Endothelial cell of umbilical vein (primary cell): ENCODE data around the gene S100A16. TPM values are rescaled to one million over a fixed set of nuclear protein-coding genes. Genes with fewer than 3 reads are reported as not detected.

Experiments used
- BruUV-seq: library from RNA; stranded (reverse); fragments of 400-500 nt; replicated peaks from 2 replicates; lab custom pipeline; 2021; lab: Mats Ljungman, UMichigan
- CTCF ChIA-PET: fragments of 300-600, 350-600 bp; sonication (Branson Sonifier 250); formaldehyde crosslinking; loops from one replicate; lab custom pipeline; 2021; ENCODE audit warnings: antibody characterized with exemption, inconsistent platforms; lab: Charles Lee
- POLR2A ChIA-PET: fragments of 300-600, 350-600 bp; sonication (Branson Sonifier 250); formaldehyde crosslinking; loops from one replicate; lab custom pipeline; 2021; ENCODE audit warnings: antibody characterized with exemption, inconsistent platforms; lab: Charles Lee
- DNase-seq: peaks from one replicate; pipeline ENCODE4 v3.0.0-alpha.2; 2011; ENCODE audit warnings: low read depth, low spot score
- FAIRE-seq: peaks from 2 replicates; lab custom pipeline; 2011; peaks lifted over from hg19 to GRCh38; lab: Jason Lieb, UNC
- H2AFZ ChIP-seq: 2 replicates; pipeline ENCODE4 v1.6.0; 2012; ENCODE audit warnings: low read depth, low read length, control low read depth, inconsistent platforms
- H3K27ac ChIP-seq: 2 replicates; pipeline ENCODE4 v1.5.1; 2011; ENCODE audit warnings: low read depth, mild to moderate bottlenecking, control low read depth, low read length, moderate library complexity; ENCODE audit not compliant: insufficient read depth
- H3K27me3 ChIP-seq, 2 experiments: 2 replicates each; pipeline versions ENCODE4 v1.6.0 to v1.6.1; 2011; ENCODE audit warnings: low read length in 2 of 2, mixed read lengths in 1 of 2; ENCODE audit not compliant: control insufficient read depth in 2 of 2, insufficient read depth in 2 of 2
- H3K36me3 ChIP-seq, 2 experiments: 2 replicates in 1 of 2; 3 replicates in 1 of 2; pipeline ENCODE4 v1.5.1; 2011; ENCODE audit warnings: low read length in 2 of 2, mild to moderate bottlenecking in 1 of 2, moderate library complexity in 1 of 2; ENCODE audit not compliant: control insufficient read depth in 2 of 2, insufficient read depth in 2 of 2; ENCODE audit errors: extremely low read depth in 1 of 2
- H3K4me1 ChIP-seq: 3 replicates; pipeline ENCODE4 v1.5.1; 2011; ENCODE audit warnings: mild to moderate bottlenecking, low read length; ENCODE audit not compliant: control insufficient read depth, insufficient read depth; ENCODE audit errors: extremely low read depth
- H3K4me2 ChIP-seq: 2 replicates; pipeline ENCODE4 v1.6.1; 2011; ENCODE audit warnings: low read length, control low read depth, mixed read lengths; ENCODE audit not compliant: insufficient read depth
- H3K4me3 ChIP-seq, 3 experiments: fragments of 200-600 bp in 1 of 3; sonication (generic), shearing (Covaris generic) in 1 of 3; replicated peaks in 1 of 3; 2 replicates each; pipeline ENCODE4 v1.5.1; 2011 to 2016; ENCODE audit warnings: control low read depth in 3 of 3, low read length in 3 of 3, mild to moderate bottlenecking in 2 of 3, inconsistent platforms in 1 of 3, low read depth in 1 of 3, moderate library complexity in 1 of 3; ENCODE audit not compliant: insufficient read depth in 1 of 3
- H3K79me2 ChIP-seq: 2 replicates; pipeline ENCODE4 v1.6.0; 2012; ENCODE audit warnings: low read length, inconsistent platforms; ENCODE audit not compliant: control insufficient read depth, insufficient read depth
- H3K9ac ChIP-seq: replicated peaks from 2 replicates; pipeline ENCODE3; 2011; ENCODE audit warnings: low read length, control low read depth; ENCODE audit not compliant: insufficient read depth; ENCODE audit errors: extremely low read depth
- H3K9me1 ChIP-seq: replicated peaks from 3 replicates; pipeline ENCODE4 v1.6.0; 2011; ENCODE audit warnings: mild to moderate bottlenecking, low read length; ENCODE audit not compliant: control insufficient read depth, insufficient read depth; ENCODE audit errors: extremely low read depth
- H3K9me3 ChIP-seq: replicated peaks from 2 replicates; pipeline ENCODE4 v1.5.1; 2012; ENCODE audit warnings: low read length, inconsistent platforms; ENCODE audit not compliant: control insufficient read depth, insufficient read depth
- H4K20me1 ChIP-seq: replicated peaks from 2 replicates; pipeline ENCODE3; 2011; ENCODE audit warnings: mild to moderate bottlenecking, low read length; ENCODE audit not compliant: control insufficient read depth, insufficient read depth; ENCODE audit errors: extremely low read depth
- EZH2 ChIP-seq: IDR thresholded peaks from 2 replicates; pipeline ENCODE4 v1.6.1; 2012; ENCODE audit warnings: borderline replicate concordance, low read depth, mild to moderate bottlenecking, moderate library complexity, low read length, inconsistent platforms; ENCODE audit not compliant: severe bottlenecking
- JUN ChIP-seq: IDR thresholded peaks from 2 replicates; pipeline ENCODE4 v1.6.1; 2011; ENCODE audit warnings: borderline replicate concordance, low read depth; ENCODE audit not compliant: insufficient read length, insufficient read depth
- POLR2AphosphoS5 ChIP-seq: IDR thresholded peaks from 2 replicates; pipeline ENCODE4 v1.6.1; 2012; ENCODE audit warnings: low read depth, mild to moderate bottlenecking, control low read depth, low read length, moderate library complexity; ENCODE audit not compliant: insufficient read depth
- dilution Hi-C: fragments of 300-500 bp; cut with MboI; formaldehyde crosslinking; loops from one replicate; pipeline ENCODE4 v1.15.0; 2019; ENCODE audit warnings: low sequenced_read_pairs; ENCODE audit not compliant: extremely low pct_ligation_motif_present
- intact Hi-C: fragments of 100-400 bp; cut with micrococcal nuclease; formaldehyde crosslinking; loops from one replicate; pipeline ENCODE4 v1.10.0; 2022
- polyA plus RNA-seq, 4 experiments: library from polyadenylated mRNA; depleted of rRNA in 3 of 4; stranded (reverse) in 3 of 4; unstranded in 1 of 4; fragments of >200 nt; gene quantifications; 2 replicates each; pipeline versions ENCODE4 v1.2.1 to v1.2.3, GENCODE V29; 2011 to 2012; ENCODE audit warnings: missing spikeins in 1 of 4
- total RNA-seq: library from RNA; stranded (reverse); gene quantifications from 2 replicates; pipeline ENCODE4 v1.2.3, GENCODE V29; 2021
- TF ChIP-seq, protein P1 (sequence below), 2 donors: IDR thresholded peaks; 1 replicate in 1 of 2; 2 replicates in 1 of 2; pipeline ENCODE4 v1.5.1; 2011; ENCODE audit warnings: low read length in 2 of 2, mild to moderate bottlenecking in 2 of 2, moderate library complexity in 2 of 2, control low read depth in 1 of 2, inconsistent platforms in 1 of 2, low read depth in 1 of 2; ENCODE audit not compliant: insufficient read depth in 1 of 2; ENCODE audit errors: extremely low read depth in 1 of 2

Gene S100A16
- total and polyA plus RNA-seq, 2 donors (not counting 3 experiments of a cell fraction or from before 2014, with no cell fraction given) = 701 to 1,770 TPM

DNA sequence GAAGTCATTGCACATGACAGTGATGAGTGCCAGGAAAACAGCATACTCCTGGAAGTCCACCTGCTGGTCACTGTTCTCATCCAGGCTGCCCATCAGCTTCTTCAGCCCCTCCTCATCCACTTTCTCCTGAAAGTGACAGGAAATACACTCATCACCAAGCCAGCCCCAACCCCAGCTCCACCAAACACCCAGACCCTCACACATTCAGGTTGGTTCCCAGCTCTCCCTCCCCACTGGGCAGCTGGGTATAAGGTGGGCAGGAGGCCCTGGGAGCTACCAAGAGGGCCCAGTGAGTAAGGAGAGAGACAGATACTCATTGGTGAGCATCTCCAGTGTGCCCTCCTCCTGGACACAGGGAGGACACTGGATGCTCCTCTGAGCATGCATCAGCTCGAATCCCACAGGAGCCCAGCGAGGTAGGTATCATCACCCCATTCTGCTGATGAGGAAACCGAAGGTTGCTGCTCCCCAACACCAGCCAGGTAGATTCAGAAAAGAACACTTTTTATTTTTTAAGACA lies 51.4 kb downstream of the S100A16 start:
- Histone ChIP-seq H3K4me1 (peaks cover 12% of the 10 kb centered on the region), H3K36me3 (no peaks in the 10 kb centered on the region), H3K4me2 (no peak overlapping the region), H3K9me3 (no peaks in the 10 kb centered on the region), H2AFZ (no peak overlapping the region), H3K27ac (no peak overlapping the region), H3K27me3 (no peaks in the 10 kb centered on the region), H3K79me2 (no peaks in the 10 kb centered on the region), H3K4me3 (no peak overlapping the region), H3K9ac (no peak overlapping the region), H3K9me1 (no peaks in the 10 kb centered on the region), H4K20me1 (no peaks in the 10 kb centered on the region)
- ChIA-PET POLR2A (no interaction called here), CTCF (interaction anchor here (1.5 to 4.5 kb wide), 3 partner anchors 10 to 51 kb away, joined by 5 to 25 read pairs (median 13); no protein-coding TSS in a partner anchor)
- dilution Hi-C loops = no loop called here
- DNase-seq (no peak), FAIRE-seq (no peak)
- no peak for TF ChIP-seq EZH2
- TF ChIP-seq, protein P1, sequence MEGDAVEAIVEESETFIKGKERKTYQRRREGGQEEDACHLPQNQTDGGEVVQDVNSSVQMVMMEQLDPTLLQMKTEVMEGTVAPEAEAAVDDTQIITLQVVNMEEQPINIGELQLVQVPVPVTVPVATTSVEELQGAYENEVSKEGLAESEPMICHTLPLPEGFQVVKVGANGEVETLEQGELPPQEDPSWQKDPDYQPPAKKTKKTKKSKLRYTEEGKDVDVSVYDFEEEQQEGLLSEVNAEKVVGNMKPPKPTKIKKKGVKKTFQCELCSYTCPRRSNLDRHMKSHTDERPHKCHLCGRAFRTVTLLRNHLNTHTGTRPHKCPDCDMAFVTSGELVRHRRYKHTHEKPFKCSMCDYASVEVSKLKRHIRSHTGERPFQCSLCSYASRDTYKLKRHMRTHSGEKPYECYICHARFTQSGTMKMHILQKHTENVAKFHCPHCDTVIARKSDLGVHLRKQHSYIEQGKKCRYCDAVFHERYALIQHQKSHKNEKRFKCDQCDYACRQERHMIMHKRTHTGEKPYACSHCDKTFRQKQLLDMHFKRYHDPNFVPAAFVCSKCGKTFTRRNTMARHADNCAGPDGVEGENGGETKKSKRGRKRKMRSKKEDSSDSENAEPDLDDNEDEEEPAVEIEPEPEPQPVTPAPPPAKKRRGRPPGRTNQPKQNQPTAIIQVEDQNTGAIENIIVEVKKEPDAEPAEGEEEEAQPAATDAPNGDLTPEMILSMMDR (IDR thresholded peaks at IDR 0.05; ENCODE audit: extremely low read depth in 1 of 2, insufficient read depth in 1 of 2, low read depth in 1 of 2, low read length in 2 of 2) = no peak
- TF ChIP-seq POLR2AphosphoS5 = no peak
- no peak for TF ChIP-seq JUN
- no TSS peak for BruUV-seq
- intact Hi-C loops = no loop called here
